OCI-LY3 (cell line): ENCODE results near the gene GRAMD2A.

Experiments used
- CTCF ChIP-seq: fragments of 200-600, 300-600 bp; sonication (generic); IDR thresholded peaks from 2 replicates; pipeline ENCODE4 v1.5.1; 2014; ENCODE audit warnings: antibody characterized with exemption, low read length, low read depth
- EZH2phosphoT487 ChIP-seq: fragments of 200-600 bp; shearing (Covaris generic); IDR thresholded peaks from 2 replicates; pipeline ENCODE4 v1.6.1; 2018; ENCODE audit warnings: antibody characterized with exemption, mixed run types, low read depth

GRCh38 chr15:72183781-72184164 is 13.8 kb downstream of the GRAMD2A start:
- TF ChIP-seq CTCF: no peak
- TF ChIP-seq EZH2phosphoT487: no peak
